KOPT-K1 (cell line): Measurements from ENCODE around the gene CCNL1.

Experiments used
- H3K27ac ChIP-seq: fragments of 200-600 bp; sonication (generic); 2 replicates; pipeline ENCODE4 v1.5.1; 2016; ENCODE audit warnings: antibody characterized with exemption, mild to moderate bottlenecking, low read depth, low read length; ENCODE audit not compliant: poor library complexity, severe bottlenecking
- H3K36me3 ChIP-seq: fragments of 200-600 bp; sonication (generic); 2 replicates; pipeline ENCODE4 v1.5.1; 2017; ENCODE audit warnings: antibody characterized with exemption, mild to moderate bottlenecking, low read length, moderate library complexity; ENCODE audit not compliant: insufficient read depth
- H3K9me3 ChIP-seq: fragments of 200-600 bp; sonication (generic); 2 replicates; pipeline ENCODE4 v1.5.1; 2017; ENCODE audit warnings: antibody characterized with exemption, low read length, mild to moderate bottlenecking; ENCODE audit not compliant: insufficient read depth, poor library complexity, severe bottlenecking

The CCNL1 gene

DNA sequence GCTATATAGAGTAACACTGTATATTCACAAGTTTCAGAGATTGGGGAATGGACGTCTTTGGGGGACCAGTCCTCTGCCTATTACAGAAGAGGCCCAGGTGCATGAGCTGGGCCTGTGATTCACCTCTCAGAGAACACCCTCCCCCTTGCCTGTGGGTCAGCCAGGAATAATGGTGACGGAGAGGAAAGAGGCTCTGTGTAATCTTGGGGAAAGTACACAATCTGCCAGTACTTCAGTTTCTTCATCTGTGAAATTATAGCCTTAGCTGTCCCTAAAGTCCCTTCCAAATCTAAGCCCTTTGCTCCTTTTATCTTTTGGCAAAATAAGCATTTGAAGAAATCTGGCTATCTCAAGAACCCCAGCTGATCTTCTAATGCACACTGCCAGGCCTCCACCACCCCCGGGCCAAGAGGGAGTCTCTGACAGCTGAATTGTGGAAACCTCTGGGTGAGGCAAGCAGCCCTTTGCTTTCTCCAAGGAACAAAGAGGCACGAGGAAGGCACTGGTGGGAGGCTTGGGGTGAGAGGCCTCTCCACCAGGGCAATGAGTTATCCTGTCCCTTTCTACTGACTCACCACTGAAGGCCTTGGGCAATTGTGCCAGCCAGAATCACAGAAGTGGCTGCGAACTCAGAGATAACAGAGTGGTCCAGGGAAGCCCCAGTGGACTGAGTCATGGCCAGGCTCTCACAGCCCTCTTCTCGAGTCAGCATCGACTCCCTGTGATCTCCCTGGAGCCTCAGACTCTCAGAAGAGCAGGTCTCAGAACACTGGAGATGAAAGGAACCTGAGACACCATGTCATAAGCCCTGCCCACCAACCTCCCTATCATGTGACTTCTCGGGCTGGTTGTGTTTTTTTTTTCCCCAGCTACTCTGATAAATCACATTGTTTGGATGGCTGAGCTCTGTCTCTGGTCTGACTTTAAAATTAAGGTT lies 31.8 kb downstream of the CCNL1 start:
- H3K9me3 ChIP-seq, result no peaks in the 10 kb centered on the region

DNA sequence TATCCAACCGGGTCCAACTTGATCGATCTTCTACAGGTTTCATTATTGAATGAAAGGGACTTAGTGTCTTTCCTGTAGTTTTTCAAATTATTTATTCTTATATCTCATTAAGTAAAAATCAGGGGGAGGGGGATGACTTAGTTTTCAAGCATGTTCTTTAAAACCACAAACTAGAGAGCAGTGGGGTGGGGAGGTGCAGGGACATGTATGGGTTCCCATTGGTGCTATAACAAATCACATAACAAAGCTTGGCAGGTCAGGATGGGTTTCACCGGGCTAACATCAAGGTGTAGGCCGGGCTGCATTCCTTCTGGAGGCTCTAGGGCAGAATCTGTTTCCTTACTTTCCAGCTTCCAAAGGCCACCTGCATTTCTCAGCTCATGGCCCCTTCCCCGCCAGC lies 32.7 kb downstream of the CCNL1 start:
- Histone ChIP-seq H3K9me3 (no peaks in the 10 kb centered on the region), H3K36me3 (no peaks in the 10 kb centered on the region), H3K27ac (peak overlapping the region; percentile 89)

More for the DNA sequence above, 31.8 kb downstream of the CCNL1 start:
- H3K36me3 ChIP-seq, result no peaks in the 10 kb centered on the region
- H3K27ac ChIP-seq, result peak overlapping the region; percentile 89

DNA sequence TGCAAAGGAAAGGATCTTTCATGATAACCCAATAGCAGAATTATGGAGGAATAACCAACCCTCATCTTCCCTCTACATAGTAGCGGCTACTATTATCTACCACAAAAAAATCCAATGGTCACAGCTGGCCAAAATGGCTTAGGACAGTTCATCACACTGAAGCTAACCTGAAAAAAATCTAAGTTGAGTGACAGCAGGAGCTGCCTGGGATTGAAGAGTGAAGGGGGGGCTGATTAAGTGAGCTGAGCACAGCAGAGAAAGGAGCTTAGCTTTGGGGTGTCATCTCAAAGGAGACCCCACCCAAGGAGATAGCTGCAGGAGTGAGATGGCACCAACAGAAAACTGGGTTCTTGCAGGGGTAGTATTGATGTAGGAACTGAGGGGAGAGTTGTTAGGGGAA lies 33.6 kb downstream of the CCNL1 start:
- H3K36me3 ChIP-seq, result no peaks in the 10 kb centered on the region
- H3K27ac ChIP-seq, result peak overlapping the region; percentile 89
- no peaks in the 10 kb centered on the region for H3K9me3 ChIP-seq

DNA sequence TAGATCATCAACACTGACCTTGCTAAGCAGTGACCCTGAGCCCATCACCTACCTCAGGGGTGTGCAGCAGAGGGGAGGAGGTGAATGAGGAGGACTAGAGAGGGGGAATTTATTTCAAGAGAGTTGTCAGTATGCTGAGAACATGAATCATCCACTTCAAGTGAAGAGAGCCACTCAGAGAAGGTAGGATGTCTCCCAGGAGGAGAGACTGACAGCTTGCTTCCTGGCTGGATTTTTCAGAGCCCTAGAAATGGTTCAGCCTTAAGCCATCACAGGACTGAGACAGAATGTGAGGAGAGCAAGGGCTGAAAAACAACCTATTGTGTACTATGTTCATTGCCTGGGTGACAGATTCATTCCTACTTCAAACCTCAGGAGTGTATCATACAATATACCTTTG lies 34.8 kb downstream of the CCNL1 start:
- no peaks in the 10 kb centered on the region for H3K36me3 ChIP-seq
- peak overlapping the region; percentile 6 for H3K27ac ChIP-seq
- peaks cover 3% of the 10 kb centered on the region for H3K9me3 ChIP-seq

DNA sequence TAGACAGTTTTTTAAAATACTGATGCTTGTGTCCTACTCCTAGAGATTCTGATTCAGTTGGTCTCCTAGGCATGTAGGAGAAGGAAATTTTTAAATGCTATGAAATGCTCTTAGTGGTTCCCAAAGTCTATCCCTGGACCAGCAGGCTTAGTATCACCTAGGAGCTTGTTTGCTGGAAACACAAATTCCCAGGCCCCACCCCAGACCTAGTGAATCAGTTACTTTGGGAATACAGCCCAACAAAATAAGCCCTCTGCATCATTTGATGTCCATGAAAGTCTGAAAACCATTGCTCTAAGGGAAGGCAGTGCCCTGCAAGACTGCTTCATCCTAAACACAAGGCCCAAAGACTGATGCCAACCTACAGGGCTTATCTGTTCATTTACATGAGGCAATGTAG lies 36.3 kb downstream of the CCNL1 start:
- peaks cover 6% of the 10 kb centered on the region for H3K9me3 ChIP-seq
- no peak overlapping the region for H3K27ac ChIP-seq

DNA sequence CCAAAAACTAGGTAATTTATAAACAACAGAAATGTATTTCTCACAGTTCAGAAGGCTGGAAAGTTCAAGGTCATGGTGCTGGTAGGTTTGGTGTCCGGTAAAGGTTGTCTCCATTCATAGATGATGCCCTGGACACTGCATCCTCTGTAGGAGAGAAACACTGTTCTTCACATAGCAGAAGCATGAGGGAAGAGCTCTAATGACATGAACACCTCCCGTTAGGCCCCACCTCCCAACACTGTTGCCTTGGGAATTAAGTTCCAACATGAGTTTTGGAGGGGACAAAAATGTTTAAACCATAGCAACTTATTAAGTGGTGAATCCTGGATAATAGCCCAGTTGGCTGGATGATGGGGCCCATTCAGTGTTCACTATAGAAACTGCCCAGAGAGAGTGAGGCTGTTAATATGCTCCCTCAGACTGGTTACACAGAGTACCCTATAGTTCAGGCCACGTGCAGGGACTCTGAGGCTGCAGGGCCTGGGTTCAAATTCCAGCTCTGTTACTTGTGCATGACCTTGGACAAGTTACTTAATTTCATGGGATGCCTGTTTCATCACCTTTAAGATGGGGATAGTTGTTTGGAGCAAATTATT lies 37.0 kb downstream of the CCNL1 start:
- H3K27ac ChIP-seq, result no peak overlapping the region
- peaks cover 6% of the 10 kb centered on the region for H3K9me3 ChIP-seq
- no peaks in the 10 kb centered on the region for H3K36me3 ChIP-seq

More for the DNA sequence above, 36.3 kb downstream of the CCNL1 start:
- H3K36me3 ChIP-seq, result no peaks in the 10 kb centered on the region

DNA sequence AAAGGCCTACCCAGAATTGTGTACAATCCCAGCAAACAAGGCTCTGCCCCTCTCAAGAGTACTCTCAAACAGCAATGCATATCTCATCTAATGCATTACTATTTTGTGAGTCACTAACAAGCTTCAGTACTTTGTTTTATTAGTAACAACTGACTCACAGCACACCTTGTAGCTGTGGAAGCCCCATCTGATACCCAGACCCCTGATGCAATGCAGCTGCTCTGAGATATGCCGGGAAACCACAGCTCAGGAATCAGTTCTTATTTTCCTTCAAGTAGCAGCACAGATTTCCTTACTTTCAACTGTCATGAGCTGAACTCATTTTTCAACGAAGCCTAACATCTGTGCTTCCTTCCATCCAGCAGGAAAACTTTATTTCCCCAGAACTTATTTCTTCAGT lies 37.8 kb downstream of the CCNL1 start:
- H3K9me3 ChIP-seq, result peaks cover 6% of the 10 kb centered on the region
- H3K27ac ChIP-seq, result peak overlapping the region; percentile 3
- no peaks in the 10 kb centered on the region for H3K36me3 ChIP-seq

DNA sequence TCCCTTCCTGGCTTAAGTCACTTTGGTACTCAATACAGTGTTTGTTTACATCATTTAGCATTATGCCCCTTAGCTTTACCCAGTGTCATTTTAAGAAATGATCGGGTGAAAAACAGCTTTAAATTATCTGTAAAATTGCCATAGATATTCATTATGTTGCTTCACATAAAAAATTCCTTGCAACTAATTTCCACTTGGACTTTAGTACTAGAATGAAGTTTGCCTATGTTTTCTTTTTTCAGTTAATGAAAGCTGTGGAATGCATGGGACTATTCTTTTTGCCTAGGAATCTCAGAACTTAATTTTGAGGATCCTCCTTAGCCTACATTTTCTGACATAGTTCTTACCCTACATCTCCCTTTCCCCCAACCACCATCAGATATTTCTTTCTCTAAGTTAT lies 38.4 kb downstream of the CCNL1 start:
- Histone ChIP-seq H3K9me3 (peaks cover 6% of the 10 kb centered on the region), H3K27ac (peak overlapping the region; percentile 0)

DNA sequence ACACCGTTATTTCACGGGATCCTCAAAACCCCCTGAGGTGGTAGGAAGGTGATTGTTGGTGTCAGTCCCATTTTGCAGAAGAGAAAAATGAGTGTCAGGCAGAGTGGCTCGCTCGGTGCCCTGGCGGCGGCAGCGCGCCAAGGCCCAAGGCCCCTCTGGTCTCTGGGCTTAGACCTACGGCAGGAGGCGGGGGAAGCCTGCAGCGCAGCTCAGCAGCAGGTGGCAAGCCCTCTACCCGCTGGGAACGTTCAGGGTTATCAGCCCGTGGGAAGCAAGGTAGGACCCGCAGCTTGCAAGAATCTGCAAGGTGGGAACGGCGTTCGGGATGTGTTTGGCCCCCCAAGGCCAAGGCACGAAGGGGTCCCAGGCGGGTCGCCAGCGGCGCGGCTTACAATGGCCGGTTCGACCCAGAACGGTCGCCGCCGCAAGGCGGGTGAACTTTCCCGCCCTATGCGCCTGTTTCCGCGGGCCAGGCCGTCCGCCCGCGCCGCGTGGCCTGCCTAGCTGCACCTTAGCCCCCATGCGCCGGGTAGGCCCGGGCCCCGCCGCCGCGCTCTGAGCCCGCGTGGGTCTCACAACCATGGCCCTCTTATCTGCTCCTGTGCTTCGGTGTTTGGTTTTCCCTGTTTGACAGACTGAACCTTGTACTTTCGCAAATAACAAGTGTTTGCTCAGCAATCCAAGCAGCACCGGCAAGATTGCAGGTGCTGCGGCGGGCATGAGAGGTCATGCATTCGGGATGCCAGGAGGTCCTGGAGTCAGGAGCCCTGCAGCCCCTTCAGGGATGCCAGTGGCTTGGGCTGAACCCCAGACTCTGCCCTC lies 39.7 kb downstream of the CCNL1 start:
- peaks cover 6% of the 10 kb centered on the region for H3K9me3 ChIP-seq
- H3K27ac ChIP-seq, result peak overlapping the region; percentile 66

More for the DNA sequence above, 38.4 kb downstream of the CCNL1 start:
- H3K36me3 ChIP-seq, result no peaks in the 10 kb centered on the region

DNA sequence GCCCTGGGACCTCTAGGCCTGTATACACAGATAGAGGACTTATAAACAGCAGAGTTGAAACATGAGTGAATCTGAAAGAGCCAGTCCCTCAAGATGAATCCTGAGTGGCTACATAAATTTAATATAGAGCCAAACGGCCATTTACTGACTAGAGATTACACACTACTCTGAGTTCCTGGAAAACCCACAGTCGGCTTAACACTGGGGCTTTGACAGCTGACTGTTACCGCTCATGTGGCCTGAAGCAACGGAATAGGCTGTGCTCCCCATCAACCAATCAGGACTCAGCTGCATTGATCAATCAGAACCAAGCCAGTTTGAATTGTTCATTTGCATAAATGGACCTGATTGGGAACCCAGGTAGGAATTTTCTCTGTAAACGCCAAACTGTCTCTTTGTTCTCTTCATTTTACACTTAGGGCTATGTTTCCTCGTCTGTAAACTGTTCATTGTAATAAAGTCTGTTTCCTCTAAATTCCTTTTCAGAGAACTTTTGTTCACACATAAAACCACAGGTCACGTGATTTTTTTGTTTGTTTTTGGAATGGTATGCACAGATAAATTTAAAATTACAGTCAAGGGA lies 40.5 kb downstream of the CCNL1 start:
- Histone ChIP-seq H3K36me3 (no peaks in the 10 kb centered on the region), H3K9me3 (peaks cover 6% of the 10 kb centered on the region), H3K27ac (peak overlapping the region; percentile 66)

More for the DNA sequence above, 39.7 kb downstream of the CCNL1 start:
- H3K36me3 ChIP-seq, result no peaks in the 10 kb centered on the region

DNA sequence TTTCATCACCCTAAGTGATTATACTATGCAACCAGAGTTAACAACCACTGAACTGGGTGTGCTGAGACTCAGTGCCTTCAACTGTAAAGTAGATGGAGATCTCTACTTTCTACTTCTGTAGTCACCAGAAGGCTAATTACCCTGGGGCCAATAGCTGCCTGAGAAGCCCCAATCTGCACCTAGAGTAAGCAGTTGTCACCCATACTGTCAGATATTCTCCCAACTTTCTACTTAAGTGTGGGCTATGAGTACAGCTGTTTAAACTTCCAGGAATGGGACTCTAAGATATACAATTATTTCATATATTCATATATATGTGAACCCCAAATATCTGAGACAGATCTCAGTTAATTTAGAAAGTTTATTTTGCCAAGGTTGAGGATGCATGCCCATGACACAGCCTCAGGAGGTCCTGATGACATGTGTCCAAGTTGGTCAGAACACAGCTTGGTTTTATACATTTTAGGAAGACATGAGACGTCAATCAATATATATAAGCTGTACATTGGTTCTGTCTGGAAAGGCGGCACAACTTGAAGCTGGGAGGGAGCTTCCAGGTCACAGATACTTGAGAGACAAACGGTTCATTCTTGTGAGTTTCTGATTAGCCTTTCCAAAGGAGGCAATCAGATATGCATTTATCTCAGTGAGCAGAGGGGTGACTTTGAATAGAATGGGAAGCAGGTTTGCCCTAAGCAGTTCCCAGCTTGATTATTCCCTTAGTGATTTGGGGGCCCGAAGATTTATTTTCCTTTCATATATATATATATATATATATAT lies 41.9 kb downstream of the CCNL1 start:
- H3K9me3 ChIP-seq, result peaks cover 6% of the 10 kb centered on the region
- H3K27ac ChIP-seq, result peak overlapping the region; percentile 16

DNA sequence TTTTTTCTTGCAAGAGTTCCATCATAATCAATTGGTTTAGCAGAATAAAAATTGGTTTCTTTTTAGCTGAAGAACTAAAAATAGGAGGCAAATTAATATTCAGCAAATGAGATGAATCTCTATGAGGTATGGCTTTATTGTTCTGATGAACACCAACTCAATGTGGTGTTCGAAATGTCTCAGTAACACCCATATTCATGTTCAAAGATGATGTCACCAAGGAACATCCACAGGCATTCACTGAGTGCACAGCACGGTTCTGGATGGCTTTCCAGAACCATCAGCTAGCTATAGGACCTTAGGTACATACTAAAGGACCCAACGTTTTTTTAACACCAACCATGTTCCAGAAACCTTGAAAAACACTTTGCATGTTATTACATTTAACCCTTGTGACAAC lies 42.7 kb downstream of the CCNL1 start:
- peaks cover 6% of the 10 kb centered on the region for H3K9me3 ChIP-seq
- H3K27ac ChIP-seq, result no peak overlapping the region
- no peaks in the 10 kb centered on the region for H3K36me3 ChIP-seq

More for the DNA sequence above, 41.9 kb downstream of the CCNL1 start:
- H3K36me3 ChIP-seq, result no peaks in the 10 kb centered on the region

DNA sequence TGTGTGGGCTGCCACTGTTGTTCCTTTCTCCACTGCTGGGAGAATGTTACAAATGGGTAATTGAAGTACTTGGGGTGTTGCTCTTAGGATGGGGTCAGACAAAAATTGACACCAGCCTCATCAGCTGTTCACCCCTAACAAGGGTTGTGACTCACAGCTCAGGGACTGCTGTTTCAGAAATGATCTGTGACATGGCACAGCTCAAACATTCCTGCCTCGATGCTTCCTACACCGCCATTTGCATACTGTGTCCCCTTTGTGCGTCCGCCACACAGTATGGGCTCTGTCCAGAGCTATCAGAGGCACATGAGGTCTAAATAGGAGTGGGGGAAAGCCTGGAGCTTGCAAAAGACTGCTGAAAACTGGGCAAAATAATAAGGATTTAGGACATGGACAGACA lies 43.9 kb downstream of the CCNL1 start:
- H3K27ac ChIP-seq, result no peak overlapping the region
- H3K9me3 ChIP-seq, result peaks cover 6% of the 10 kb centered on the region
- H3K36me3 ChIP-seq, result no peaks in the 10 kb centered on the region
